ENCODE measurements around the gene ZNF688. TPM values are rescaled to one million over a fixed set of nuclear protein-coding genes. Genes with fewer than 3 reads are reported as not detected.

The ZNF688 gene
- total and polyA plus RNA-seq, 9 of the 15 experiments (the other 6 are each of a cell fraction or from before 2014, with no cell fraction given): 0.48 to 12.9 (median 4.5) TPM

GRCh38 chr16:30535777-30536190, 35.7 kb downstream of the ZNF688 start:
- DNase-seq (ENCODE audit: extremely low read depth in 1 of 4, low spot score in 3 of 4) (peak; percentile 74 to 89 (median 80)), ATAC-seq (peak; percentile 94), FAIRE-seq (peak; percentile 93)
- Histone ChIP-seq H2AFZ (ENCODE audit: low read depth, low read length) (peak overlapping the region; percentile 98), H3K79me2 (ENCODE audit: control insufficient read depth, insufficient read depth, low read length) (peaks cover 36% of the 10 kb centered on the region), H3K4me3 (peak overlapping the region; percentile 49), H3K4me2 (ENCODE audit: insufficient read depth, low read length) (peak overlapping the region; percentile 97), H3K9ac (ENCODE audit: insufficient read depth in 1 of 2, low read depth in 2 of 2, low read length in 2 of 2) (peak overlapping the region; percentile 88 to 91), H3K9me3 (replicated peaks; ENCODE audit: control insufficient read depth, insufficient read depth, low read depth, low read length) (no peaks in the 10 kb centered on the region), H4K20me1 (replicated peaks; ENCODE audit: control insufficient read depth, insufficient read depth, low read length) (no peaks in the 10 kb centered on the region), H3K27ac (ENCODE audit: extremely low read depth, low read depth, low read length) (peak overlapping the region; percentile 96), H3K4me1 (replicated peaks in 1 of 2; ENCODE audit: control insufficient read depth in 2 of 2, insufficient read depth in 2 of 2, low read length in 2 of 2) (peaks cover 11 to 54% of the 10 kb centered on the region in 2 experiments; a peak in 4 of 5 replicates), H3K9me1 (ENCODE audit: control insufficient read depth, insufficient read depth, low read length) (no peaks in the 10 kb centered on the region), H3K36me3 (ENCODE audit: control insufficient read depth, insufficient read depth, low read length) (no peaks in the 10 kb centered on the region; the same call in 2 of the 3 replicates), H3K27me3 (ENCODE audit: control insufficient read depth in 2 of 2, insufficient read depth in 2 of 2, low read length in 2 of 2) (no peaks in the 10 kb centered on the region)
- in situ Hi-C loops (cut with MboI) (no loop called here), intact Hi-C loops (cut with micrococcal nuclease) (loop anchor here (1.0 to 10.0 kb wide), 3 partner anchors 37 to 159 kb away; partner anchors contain the start of gene SRCAP)
- ChIA-PET CTCF (ENCODE audit: low intra/inter-chr PET ratio) (interaction anchor here (0.6 kb wide), 2 partner anchors 14 to 63 kb away, joined by 3 to 4 read pairs; no protein-coding TSS in a partner anchor), POLR2A (interaction anchor here (0.6 to 4.0 kb wide), 19 partner anchors 9 to 746 kb away, joined by 3 to 31 read pairs (median 5); partner anchors contain the start of genes ZNF688 and ZNF764)
- BruUV-seq (replicated peaks): no TSS peak
- WGBS (ENCODE audit: insufficient coverage, low coverage, missing lambda C conversion rate): 2% methylated on average over 12 of the region's 12 CpGs
- no peak for TF ChIP-seq ILK (tag; IDR thresholded peaks at IDR 0.05; ENCODE audit: borderline replicate concordance, low read depth)
- TF ChIP-seq NFATC3 (IDR thresholded peaks at IDR 0.05): 0 out of 2 replicates have a peak, but pooled peaks have one; percentile 22
- TF ChIP-seq RBM14 (IDR thresholded peaks at IDR 0.05; ENCODE audit: borderline replicate concordance, insufficient read depth, low read depth, low read length): no peak
- no peak; the same call in 1 of the 2 replicates for TF ChIP-seq RBFOX2 (IDR thresholded peaks at IDR 0.05; ENCODE audit: low read depth, low read length)
- peak in 1 of 2 experiments; percentile 12; a peak in 2 of 4 replicates for TF ChIP-seq TEAD1 (CRISPR knock-in tag; IDR thresholded peaks at IDR 0.05)
- TF ChIP-seq WHSC1 (IDR thresholded peaks at IDR 0.05; ENCODE audit: low read length): no peak
- TF ChIP-seq, protein P1, sequence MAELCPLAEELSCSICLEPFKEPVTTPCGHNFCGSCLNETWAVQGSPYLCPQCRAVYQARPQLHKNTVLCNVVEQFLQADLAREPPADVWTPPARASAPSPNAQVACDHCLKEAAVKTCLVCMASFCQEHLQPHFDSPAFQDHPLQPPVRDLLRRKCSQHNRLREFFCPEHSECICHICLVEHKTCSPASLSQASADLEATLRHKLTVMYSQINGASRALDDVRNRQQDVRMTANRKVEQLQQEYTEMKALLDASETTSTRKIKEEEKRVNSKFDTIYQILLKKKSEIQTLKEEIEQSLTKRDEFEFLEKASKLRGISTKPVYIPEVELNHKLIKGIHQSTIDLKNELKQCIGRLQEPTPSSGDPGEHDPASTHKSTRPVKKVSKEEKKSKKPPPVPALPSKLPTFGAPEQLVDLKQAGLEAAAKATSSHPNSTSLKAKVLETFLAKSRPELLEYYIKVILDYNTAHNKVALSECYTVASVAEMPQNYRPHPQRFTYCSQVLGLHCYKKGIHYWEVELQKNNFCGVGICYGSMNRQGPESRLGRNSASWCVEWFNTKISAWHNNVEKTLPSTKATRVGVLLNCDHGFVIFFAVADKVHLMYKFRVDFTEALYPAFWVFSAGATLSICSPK (IDR thresholded peaks at IDR 0.05; ENCODE audit: borderline replicate concordance): no peak
- no peak for TF ChIP-seq ZNF780A (CRISPR knock-in tag; IDR thresholded peaks at IDR 0.05)
- TF ChIP-seq NFIX (CRISPR knock-in tag; IDR thresholded peaks at IDR 0.05; ENCODE audit: low read depth): no peak
- peak; percentile 67 for TF ChIP-seq KDM5B (IDR thresholded peaks at IDR 0.05; ENCODE audit: insufficient replicate concordance, low read depth, low read length)
- no peak for TF ChIP-seq ZNF232 (CRISPR knock-in tag; IDR thresholded peaks at IDR 0.05)
- TF ChIP-seq L3MBTL2 (IDR thresholded peaks at IDR 0.05): peak; percentile 85
- TF ChIP-seq SMAD3 (CRISPR knock-in tag; conservative IDR thresholded peaks at IDR 0.05): no peak
- TF ChIP-seq, protein P2, sequence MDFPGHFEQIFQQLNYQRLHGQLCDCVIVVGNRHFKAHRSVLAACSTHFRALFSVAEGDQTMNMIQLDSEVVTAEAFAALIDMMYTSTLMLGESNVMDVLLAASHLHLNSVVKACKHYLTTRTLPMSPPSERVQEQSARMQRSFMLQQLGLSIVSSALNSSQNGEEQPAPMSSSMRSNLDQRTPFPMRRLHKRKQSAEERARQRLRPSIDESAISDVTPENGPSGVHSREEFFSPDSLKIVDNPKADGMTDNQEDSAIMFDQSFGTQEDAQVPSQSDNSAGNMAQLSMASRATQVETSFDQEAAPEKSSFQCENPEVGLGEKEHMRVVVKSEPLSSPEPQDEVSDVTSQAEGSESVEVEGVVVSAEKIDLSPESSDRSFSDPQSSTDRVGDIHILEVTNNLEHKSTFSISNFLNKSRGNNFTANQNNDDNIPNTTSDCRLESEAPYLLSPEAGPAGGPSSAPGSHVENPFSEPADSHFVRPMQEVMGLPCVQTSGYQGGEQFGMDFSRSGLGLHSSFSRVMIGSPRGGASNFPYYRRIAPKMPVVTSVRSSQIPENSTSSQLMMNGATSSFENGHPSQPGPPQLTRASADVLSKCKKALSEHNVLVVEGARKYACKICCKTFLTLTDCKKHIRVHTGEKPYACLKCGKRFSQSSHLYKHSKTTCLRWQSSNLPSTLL (IDR thresholded peaks at IDR 0.05): no peak
- TF ChIP-seq, protein P3, sequence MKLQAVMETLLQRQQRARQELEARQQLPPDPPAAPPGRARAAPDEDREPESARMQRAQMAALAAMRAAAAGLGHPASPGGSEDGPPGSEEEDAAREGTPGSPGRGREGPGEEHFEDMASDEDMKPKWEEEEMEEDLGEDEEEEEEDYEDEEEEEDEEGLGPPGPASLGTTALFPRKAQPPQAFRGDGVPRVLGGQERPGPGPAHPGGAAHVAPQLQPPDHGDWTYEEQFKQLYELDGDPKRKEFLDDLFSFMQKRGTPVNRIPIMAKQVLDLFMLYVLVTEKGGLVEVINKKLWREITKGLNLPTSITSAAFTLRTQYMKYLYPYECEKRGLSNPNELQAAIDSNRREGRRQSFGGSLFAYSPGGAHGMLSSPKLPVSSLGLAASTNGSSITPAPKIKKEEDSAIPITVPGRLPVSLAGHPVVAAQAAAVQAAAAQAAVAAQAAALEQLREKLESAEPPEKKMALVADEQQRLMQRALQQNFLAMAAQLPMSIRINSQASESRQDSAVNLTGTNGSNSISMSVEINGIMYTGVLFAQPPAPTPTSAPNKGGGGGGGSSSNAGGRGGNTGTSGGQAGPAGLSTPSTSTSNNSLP (IDR thresholded peaks at IDR 0.05; ENCODE audit: borderline replicate concordance, low read depth, low read length): no peak
- TF ChIP-seq ZNF324 (CRISPR knock-in tag; IDR thresholded peaks at IDR 0.05): no peak
- TF ChIP-seq HNRNPK (IDR thresholded peaks at IDR 0.05; ENCODE audit: low read depth, low read length, poor library complexity, severe bottlenecking): no peak
